Inferior parietal cortex (tissue), 1 donor: ENCODE measurements around the gene ADAP2.
"Not testable (repeated sequence)": the region's sequence is repeated elsewhere in the genome, so short reads cannot be mapped to it uniquely, and the experiment has no call there.

Source experiments
- DNase-seq: peaks from one replicate; pipeline ENCODE4 v3.0.0-alpha.2; 2016; ENCODE audit errors: extremely low spot score

Gene ADAP2, protein sequence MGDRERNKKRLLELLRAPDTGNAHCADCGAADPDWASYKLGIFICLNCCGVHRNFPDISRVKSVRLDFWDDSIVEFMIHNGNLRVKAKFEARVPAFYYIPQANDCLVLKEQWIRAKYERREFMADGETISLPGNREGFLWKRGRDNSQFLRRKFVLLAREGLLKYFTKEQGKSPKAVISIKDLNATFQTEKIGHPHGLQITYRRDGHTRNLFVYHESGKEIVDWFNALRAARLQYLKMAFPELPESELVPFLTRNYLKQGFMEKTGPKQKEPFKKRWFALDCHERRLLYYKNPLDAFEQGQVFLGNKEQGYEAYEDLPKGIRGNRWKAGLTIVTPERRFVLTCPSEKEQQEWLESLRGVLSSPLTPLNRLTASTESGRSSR

DNA sequence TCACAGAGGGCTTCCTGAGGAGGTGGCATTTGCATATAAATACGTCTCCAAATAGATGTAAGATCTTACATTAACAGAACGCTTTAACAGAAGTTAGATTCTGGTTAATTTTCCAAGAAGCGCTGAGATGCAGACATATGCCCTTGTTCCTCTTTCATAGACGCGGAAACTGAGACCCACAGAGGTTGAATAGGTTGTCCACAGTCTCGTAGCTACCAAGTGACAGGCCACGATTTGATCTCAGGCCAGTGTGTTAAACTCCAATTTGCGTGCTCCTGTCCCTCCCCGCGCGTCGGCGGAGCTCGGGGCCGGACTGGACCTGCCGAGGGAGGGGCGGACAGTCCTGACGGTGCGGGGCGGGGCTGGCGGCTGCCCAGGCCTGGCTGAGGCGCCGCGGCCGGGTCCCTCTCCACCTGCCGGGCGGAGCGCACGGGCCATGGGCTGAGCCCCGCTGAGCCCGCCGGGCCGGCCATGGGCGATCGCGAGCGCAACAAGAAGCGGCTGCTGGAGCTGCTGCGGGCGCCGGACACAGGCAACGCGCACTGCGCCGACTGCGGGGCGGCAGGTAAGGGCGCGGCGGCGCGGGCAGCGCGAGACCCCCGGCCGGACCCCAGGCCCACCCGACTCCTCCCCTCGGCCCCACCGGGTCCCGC is at the start of gene ADAP2:
Gene ADAP2, plus strand, starts transcription at position 402 of the 653 bp plus-strand sequence. Its CDS starts 70 bp downstream, at position 472.
- DNase-seq, result no peak

DNA sequence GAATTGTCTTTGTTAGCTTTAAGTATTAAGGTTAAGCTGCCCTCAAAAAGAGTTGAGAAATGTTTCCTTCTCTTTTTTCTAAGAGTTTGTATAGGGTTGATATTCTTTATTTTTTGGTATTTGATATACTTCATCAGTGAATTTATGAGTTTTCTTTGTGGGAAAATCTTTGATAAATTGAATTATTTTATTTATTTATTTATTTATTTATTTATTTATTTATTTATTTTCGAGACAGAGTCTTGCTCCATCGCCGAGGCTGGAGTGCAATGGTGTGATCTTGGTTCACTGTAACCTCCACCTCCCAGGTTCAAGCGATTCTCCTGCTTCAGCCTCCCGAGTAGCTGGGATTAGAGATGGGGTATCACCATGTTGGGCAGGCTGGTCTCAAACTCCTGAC is 35.6 kb upstream of the ADAP2 start:
- no peak for DNase-seq

DNA sequence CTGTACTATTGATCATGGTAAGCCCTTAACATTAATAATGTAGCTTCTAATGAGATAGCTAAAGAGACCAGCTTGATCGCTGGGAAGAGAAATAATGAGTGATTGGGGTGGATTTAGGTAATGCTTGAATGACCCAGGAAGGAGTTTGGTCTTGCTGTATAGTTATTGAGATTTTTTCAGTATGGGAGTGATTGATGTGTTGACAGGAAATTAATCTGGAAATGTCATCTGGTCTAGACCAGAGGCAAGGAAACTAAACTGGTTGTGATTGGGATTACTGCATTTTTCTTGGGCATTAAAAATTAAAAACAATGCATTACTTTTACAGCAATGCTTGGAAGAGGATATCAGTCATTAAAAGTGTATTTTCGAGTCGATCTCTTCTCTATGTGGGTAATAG is 27.5 kb upstream of the ADAP2 start:
- DNase-seq, result no peak

DNA sequence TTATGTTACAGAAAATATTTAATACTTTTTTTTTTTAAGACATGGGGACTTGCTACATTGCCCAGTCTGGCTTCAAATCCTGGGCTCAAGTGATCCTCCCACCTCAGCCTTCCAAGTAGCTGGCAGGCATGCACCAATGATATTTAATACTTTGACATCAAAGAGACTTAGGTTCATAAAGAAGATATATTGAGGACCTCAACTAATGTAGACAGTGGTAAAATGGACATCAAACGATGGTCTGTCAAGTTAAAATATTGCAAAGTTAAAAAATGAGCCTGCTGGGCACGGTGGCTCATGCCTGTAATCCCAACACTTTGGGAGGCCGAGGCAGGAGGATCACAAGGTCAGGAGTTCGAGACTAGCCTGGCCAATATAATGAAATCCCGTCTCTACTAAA is 24.4 kb upstream of the ADAP2 start:
- no peak for DNase-seq

DNA sequence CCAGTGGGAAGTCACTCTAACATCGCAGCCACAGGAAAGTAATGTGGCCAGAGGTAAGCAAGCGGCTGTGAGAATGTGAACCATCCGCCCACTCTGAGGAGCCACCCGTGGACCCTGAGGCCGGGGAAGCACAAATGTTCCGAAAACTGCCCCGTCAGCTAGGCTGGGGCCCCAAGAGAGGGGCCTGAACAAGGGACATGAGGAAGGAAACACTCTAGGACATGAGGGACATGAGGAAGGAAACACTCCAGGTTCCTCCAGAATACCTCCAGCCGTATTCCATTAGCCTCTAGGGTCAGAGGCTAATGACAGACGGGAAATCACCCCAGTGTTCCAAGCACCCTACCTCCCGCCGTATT is 16.0 kb upstream of the ADAP2 start:
- DNase-seq, result no peak

DNA sequence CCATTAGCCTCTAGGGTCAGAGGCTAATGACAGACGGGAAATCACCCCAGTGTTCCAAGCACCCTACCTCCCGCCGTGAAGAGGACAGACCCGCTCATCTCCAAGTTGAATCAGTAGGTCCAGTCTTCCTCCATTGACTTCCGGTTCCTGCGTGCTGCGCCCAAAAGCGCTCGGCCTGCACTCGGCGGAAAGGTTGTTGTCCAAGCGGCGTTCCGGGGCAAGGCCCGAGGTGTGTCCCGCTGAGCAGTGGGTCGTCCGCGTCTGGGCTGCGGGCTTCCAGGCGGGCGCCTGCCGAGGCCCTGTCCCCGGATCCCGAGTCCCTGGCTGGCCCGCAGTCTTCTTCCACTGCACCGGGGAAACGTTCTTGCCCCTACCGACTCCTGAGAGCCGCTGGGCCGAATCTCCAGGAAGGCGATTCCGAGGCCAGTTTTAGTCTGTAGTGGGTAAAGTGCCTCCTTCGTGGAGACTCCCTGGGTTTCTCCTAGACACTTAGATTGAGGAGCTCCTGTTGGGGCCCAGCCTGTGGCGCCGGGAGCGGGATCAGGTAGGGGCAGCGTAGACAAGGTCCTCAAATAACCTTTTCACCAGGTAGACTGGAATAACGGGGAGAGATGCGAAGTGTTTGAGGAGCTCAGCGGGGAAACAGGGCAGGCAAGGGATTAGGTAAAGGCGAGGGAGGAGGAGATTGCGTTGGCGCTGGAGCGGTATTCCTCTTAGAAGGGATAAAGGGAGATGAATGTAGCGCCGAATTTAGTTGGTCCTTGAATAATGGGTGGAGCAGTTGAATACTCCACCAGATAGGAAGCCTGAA is 15.4 kb upstream of the ADAP2 start, which contains the start of gene TEFM:
Gene TEFM, minus strand, starts transcription at position 138 of the 811 bp plus-strand sequence. Its CDS starts 40 bp downstream, at position 98.
- DNase-seq, result peak; percentile 91

DNA sequence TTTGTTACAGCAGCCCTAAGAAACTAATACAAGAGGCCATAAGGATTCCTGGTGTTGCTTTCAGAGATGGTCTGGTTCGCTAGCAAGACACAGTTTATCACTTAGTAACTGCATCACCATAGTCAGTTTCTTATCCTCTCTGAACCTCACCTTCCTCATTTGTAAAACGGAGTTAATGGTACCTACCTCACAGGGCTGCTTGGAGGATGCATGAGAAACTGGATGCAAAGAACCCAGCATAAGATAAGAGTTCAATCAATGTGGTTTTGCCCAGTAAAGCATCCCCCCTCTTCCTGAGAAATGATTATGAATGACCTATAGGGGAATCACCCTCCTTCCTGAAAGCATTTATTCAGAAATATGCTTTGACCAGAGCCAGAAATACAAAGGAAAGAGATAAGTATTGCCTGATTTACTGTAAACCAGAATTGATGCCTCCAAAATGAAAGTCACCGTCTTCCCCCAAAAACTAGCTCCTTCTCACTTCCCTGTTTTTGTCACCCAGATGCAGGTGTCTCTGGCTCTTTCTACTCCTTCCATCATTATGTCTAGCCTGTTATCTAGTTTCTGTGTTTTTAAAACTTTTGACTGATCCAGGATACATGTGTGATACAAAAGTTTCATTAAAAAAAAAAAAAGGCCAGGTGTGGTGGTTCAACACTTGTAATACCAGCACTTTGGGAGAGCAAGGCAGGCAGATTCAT is 12.9 kb upstream of the ADAP2 start:
- DNase-seq, result no peak

DNA sequence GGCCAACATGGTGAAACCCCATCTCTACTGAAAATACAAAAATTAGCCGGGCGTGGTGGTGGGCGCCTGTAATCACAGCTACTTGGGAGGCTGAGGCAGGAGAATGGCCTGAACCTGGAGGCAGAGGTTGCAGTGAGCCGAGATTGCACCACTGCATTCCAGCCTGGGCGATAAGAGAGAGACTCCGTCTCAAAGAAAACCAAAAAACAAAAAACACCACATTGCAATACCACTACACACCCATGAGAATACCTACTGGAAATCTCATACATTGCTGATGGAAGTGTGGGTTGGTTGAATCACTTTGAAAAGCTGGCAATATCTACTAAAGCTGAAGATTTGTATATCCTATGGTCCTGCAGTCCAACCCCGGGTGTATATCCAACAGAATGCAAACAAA is 11.6 kb upstream of the ADAP2 start:
- DNase-seq, result not testable (repeated sequence)

DNA sequence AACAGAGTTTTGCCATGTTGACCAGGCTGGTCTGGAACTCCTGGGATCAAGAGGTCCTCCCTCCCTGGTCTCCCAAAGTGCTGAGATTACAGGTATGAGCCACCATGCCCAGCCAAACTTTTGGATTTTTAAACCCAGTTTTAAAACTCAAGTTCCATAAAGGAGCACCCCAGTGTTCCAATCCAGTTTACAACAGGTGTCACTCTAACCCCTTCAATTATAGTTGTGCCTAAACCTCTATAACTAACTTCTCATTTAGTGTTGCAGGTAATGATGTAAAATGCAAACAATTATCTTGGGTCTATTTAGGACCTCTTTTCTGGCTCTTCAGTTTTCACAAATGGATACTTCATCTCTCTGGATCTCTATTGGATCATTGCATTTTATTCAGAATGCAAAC is 7.8 kb upstream of the ADAP2 start:
- DNase-seq, result no peak

DNA sequence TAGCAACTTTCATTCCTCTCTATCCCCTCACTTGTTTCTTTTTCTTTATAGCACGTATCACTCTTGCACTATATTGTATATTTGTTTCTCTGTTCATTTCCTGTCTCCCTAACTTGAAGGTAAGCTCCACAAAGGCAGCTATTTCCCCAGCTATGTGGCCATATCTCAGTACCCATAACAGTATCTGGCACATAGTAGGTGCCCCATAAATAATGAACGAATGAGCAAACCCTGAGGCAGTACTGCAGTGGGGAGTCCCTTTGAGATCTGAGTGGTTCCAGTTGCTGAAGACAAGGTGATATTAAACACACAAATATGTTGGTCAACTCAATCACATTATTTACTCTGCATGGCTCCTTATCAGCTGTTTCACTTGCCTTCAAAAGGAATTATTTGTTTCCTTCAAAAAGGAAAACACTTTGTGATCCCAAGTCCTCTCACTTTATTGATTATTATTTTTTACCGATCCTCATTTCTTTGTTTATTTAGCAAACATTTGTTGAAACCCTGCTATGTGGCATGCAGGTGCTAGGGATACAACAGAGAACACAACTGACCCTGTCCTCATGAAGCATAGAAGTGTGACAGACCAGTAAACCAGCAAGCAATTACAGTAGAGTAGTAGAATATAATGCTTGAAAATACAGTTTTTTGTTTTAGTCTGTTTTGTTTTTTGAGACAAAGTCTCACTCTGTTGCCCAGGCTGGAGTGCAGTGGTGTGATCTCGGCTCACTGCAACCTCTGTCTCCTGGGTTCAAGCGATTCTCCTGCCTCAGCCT is 5.7 kb upstream of the ADAP2 start:
- no peak for DNase-seq

DNA sequence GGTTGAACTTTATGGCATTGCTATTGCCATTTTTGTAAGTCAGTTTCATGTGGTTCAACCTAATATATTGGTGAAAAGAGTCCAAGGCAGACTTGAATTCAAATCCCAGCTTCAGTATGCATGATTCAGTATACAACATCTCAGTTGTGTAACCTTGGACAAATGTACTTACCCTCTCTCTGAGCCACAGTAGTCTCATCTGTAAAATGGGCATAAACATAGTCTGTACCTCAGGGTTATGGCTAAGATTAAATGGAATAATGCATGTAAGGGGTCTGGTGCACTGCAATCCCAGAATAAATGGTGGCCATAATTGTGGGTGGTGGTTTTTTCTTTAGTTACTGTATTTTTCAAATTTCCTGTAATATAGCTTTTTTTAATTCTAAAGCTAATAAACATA is 4.7 kb upstream of the ADAP2 start:
- no peak for DNase-seq

DNA sequence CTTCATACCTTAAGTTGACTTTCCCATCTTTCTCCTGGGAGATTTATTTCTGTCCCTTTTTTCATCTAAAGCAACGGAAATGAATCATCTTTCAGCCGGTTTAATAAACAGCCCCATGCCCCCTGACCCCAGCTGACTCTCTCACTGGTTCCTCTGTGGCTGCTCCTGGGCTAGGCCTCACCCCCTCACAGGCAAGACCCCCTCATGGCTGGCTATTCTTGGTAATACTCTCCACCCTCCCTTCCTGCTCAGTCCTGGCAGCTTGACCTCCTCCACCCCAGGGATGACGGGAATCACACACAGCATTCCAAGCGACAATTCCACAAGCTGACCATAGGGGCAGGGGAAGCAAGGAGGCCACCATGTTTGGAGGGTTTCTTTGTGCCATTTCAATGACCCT is 1.5 kb upstream of the ADAP2 start:
- no peak for DNase-seq

DNA sequence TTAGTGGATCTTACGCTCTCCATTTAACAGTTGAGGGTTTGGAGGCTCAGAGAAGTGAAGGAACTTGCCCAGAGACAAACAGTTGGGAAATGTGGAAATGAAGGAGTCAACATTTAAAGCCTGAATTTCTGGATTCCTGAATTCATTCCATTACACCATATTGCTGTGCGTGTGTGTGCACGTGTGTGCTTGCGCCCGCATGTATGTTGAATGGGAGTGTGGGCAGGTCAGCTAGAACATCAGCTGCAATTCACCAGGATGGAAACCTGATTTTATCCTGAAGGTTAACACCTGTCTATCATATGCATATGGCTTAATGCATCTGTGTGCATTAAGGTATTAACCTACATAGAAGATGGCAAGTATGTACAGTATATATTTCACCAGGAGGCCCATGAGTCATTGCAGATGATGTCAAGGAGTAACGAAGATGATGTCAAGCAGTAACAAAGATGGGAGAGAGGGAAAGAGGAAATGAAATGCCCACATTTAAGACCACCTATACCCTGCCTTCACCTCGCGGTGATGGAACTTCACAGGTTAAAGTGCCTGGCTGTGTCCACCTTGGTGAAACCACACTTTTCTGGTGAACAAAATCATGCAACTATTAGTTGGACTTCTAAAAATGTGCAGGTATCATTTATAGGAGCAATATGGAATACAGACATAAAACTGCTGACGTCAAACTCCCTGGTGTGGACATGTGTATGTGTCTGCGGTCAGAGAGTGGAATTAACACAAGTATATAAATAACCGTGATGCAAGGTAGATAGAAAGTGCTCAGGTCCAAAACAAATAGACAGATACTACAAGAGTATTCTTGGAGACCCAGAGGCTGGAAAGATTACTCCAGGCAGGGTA is 832 bp upstream of the ADAP2 start:
- no peak for DNase-seq

DNA sequence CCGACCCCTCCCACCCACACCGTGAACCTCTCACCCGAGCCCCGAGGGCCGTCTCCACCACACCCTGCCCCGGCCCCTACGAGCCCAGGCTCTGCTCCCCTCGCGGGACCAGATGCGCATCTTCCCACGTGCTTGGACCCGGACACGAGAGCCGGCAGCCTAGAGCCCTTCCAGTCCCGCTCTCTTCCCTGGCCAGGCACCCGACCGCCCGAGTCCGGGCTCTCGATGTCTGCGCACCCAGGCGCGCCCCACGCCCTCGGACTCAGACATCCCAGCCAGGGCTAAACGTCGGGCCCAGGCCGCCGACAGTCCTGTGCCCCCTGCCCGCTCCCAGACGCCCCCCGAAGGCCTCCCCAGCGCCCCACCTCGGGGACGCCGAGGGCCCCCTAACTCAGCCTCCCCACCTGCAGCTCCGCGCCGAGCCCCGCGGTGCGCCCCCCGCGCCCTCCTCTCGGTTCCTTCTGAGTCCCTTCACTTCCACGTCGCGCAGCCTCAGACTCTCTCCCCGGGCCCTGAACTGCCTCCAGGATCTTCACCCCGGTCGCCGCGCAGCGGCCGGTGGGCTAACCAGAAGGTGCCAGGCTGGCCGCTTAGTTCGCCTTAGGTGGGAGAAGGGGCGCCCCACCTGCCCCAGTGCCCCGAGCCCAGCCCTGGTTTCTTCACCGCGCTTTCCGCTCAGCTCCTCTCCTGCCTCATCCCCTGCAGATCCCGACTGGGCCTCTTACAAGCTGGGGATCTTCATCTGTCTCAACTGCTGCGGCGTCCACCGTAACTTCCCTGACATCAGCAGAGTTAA is 688 bp downstream of the ADAP2 start:
- DNase-seq, result no peak

DNA sequence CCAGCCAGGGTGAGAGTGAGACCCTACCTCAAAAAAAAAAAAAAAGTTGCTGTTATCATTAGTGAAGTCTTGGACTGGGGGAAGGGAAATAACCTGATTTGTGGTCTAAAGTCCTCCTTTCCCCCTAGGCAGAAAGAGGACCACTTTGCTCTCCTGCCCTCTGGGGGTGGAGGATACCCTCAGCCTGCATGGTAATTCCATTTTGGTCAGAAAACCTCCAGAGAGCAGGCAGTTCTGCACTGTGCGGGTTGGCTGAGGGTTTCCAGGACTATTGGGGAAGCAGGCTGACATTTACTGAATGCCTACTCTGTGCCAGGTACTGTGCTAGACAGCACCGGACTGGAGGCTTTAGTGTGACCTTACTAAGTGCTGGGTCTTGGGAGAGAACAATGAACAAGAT is 2.6 kb downstream of the ADAP2 start:
- no peak for DNase-seq

DNA sequence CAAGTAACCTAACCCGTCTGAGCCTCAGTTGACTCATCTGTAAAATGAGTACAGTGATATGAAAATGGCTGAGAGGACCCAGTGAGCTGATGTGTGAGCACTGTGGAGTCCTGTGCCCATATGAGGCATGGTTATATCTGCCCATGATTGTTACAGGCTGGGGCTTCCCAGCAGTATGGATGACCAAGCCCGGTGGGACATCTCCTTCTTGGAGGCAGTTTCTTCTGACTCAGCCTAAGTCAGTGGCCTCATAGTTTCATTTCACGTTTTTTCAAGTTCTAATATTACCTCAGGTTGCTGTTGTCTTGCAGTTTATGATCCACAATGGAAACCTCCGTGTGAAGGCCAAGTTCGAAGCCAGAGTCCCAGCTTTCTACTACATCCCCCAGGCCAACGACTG is 4.8 kb downstream of the ADAP2 start:
- no peak for DNase-seq

DNA sequence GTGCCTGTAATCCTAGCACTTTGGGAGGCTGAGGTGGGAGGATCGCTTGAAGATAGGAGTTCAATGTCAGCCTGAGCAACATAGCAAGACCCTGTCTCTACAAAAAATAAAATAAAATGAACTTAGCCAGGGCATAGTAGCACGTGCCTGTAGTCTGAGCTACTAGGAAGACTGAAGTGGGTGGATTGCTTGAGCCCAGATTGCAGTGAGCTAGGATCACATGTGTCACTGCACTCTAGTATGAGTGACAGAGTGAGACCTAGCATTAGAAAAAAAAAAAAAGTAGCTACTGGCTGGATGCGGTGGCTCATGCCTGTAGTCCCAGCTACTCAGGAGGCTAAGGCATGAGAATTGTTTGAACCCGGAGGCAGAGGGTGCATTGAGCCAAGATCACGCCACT is 6.0 kb downstream of the ADAP2 start:
- no peak for DNase-seq

DNA sequence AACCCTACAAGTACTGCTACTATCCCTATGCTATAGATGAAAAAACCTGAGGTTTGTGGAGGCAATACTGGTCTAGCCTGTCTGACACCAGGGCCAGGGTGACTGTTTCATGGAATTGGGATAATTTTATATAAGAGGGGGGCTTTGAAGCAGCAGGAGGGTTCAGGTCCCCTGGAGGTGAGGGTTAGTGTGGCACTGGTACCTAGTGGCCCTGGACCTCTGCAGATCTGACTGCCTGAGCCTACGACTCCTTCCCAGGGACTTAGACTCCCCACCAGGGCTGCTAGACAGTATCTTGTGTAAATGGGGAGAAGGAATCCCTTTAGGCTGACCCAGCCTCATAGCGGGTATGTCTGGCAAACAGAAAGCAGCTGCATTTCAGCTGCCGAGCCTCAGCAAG is 6.8 kb downstream of the ADAP2 start:
- DNase-seq, result no peak

DNA sequence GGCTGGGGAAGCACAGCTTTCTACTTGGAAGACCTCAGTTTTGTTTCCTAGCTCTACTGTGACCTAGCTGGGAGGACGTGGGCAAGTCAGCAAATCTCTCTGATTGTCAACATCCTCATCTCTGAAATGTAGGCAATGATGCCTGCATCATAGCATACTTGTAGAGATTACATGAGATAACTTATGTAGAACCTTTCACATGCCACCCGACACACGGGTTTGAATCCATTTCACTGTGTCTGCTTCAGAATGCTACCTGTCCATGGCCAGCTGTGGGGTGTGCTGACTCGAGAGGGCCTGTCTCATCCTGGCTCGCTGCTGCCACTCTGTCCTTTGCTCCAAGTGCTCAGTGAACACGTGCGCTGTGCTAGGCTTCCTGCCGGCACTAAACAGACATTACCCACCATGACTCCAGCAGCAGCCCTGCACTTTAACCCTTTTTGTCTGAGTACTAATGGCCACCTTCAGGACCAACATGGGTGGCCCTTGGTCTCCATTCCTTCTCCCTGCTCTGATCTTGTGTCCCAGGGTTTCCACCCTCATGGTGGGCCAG is 7.4 kb downstream of the ADAP2 start:
- DNase-seq, result no peak
